PC-9 (cell line): Measurements from ENCODE around the gene PBX1. TPM values are rescaled to one million over a fixed set of nuclear protein-coding genes. Genes with fewer than 3 reads are reported as not detected.
A peak's percentile ranks its signal among the peaks of the same experiment; 100 is the strongest.

Experiments used
- BruUV-seq: library from RNA; stranded (reverse); fragments of 400-500 nt; replicated peaks from 2 replicates; lab custom pipeline; 2021; lab: Mats Ljungman, UMichigan
- CTCF ChIA-PET: fragments of 300-600 bp; sonication (Branson Sonifier 250); formaldehyde crosslinking; loops from one replicate; lab custom pipeline; 2022; ENCODE audit warnings: antibody characterized with exemption; lab: Charles Lee
- POLR2A ChIA-PET: fragments of 300-600 bp; sonication (Branson Sonifier 250); formaldehyde crosslinking; loops from one replicate; lab custom pipeline; 2022; ENCODE audit warnings: antibody characterized with exemption; ENCODE audit not compliant: unreplicated experiment; lab: Charles Lee
- DNase-seq, 2 experiments: peaks; one replicate each; pipeline versions ENCODE4 v3.0.0 to v3.0.0-alpha.2; 2015 to 2022; ENCODE audit warnings: mixed read lengths in 1 of 2
- H2AFZ ChIP-seq: fragments of 200-600 bp; sonication (generic); 2 replicates; pipeline ENCODE4 v1.8.1; 2017; ENCODE audit warnings: antibody characterized with exemption
- H3F3A ChIP-seq: fragments of 200-600 bp; sonication (generic); 2 replicates; pipeline ENCODE4 v1.8.1; 2017; ENCODE audit warnings: antibody characterized with exemption, mild to moderate bottlenecking, low read depth; ENCODE audit not compliant: insufficient read depth
- H3K27ac ChIP-seq: fragments of 200-600 bp; sonication (generic); 2 replicates; pipeline ENCODE4 v1.6.1; 2016; ENCODE audit warnings: mixed run types
- H3K27me3 ChIP-seq: fragments of 200-600 bp; sonication (generic); 2 replicates; pipeline ENCODE4 v1.6.1; 2016; ENCODE audit warnings: low read depth, mixed run types; ENCODE audit not compliant: insufficient read depth
- H3K36me3 ChIP-seq: fragments of 200-600 bp; sonication (generic); 2 replicates; pipeline ENCODE4 v1.6.1; 2016; ENCODE audit warnings: low read depth, mixed run types
- H3K4me1 ChIP-seq: fragments of 200-600 bp; sonication (generic); replicated peaks from 2 replicates; pipeline ENCODE4 v1.6.1; 2016; ENCODE audit warnings: mixed run types; ENCODE audit not compliant: insufficient read depth
- H3K4me2 ChIP-seq: fragments of 200-600 bp; sonication (generic); 2 replicates; pipeline ENCODE4 v1.6.1; 2017; ENCODE audit warnings: mixed run types
- H3K4me3 ChIP-seq: fragments of 200-600 bp; sonication (generic); 2 replicates; pipeline ENCODE4 v1.6.1; 2016; ENCODE audit warnings: mixed run types
- H3K79me2 ChIP-seq: fragments of 200-600 bp; sonication (generic); 2 replicates; pipeline ENCODE4 v1.6.1; 2017; ENCODE audit warnings: low read depth, mixed run types
- H3K9me2 ChIP-seq: fragments of 200-600 bp; sonication (generic); 2 replicates; pipeline ENCODE4 v1.8.1; 2017; ENCODE audit warnings: mild to moderate bottlenecking; ENCODE audit not compliant: insufficient read depth
- H3K9me3 ChIP-seq: fragments of 200-600 bp; sonication (generic); 2 replicates; pipeline ENCODE4 v1.8.1; 2016; ENCODE audit warnings: low read depth; ENCODE audit not compliant: insufficient read depth
- H4K20me1 ChIP-seq: fragments of 200-600 bp; sonication (generic); 2 replicates; pipeline ENCODE4 v1.8.1; 2017; ENCODE audit not compliant: insufficient read depth
- EZH2 ChIP-seq: fragments of 200-600 bp; sonication (generic); IDR thresholded peaks from 2 replicates; pipeline ENCODE4 v1.8.0; 2017; ENCODE audit warnings: antibody characterized with exemption, low read depth
- intact Hi-C: fragments of 100-400 bp; cut with micrococcal nuclease; formaldehyde crosslinking; loops from one replicate; pipeline ENCODE4 v1.10.0; 2022; ENCODE audit not compliant: unreplicated experiment
- total RNA-seq: library from RNA; stranded (reverse); gene quantifications from 2 replicates; pipeline ENCODE4 v1.2.3, GENCODE V29; 2021
- TF ChIP-seq, protein P1 (sequence below): fragments of 200-600 bp; sonication (generic); conservative IDR thresholded peaks from 2 replicates; pipeline ENCODE4 v1.6.1; 2017; ENCODE audit warnings: mixed run types, antibody characterized with exemption, mild to moderate bottlenecking, moderate library complexity

PBX1 gene
- total RNA-seq, 1 experiment from 2014 or later, result 57.7 TPM

DNA sequence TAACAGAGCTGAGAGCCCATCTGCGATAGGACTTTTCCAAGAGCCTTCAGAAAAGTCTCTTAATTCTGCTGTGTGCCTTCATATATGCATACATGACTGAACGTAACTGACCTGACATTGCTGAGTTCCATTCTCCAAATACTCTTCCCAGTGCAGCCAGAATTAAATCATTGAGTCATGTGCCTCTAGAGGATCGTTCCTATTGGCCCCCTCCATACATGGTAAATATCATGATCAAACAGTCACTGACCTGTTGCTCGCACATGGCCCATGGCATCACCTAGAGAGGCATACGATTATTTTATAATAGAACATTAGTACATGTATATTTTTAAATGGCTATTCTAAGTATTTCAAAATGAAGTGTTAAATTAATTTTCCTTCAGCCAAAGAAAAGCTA, 186.8 kb downstream of the PBX1 start:
- CTCF ChIA-PET, result no interaction called here
- H3K4me2 ChIP-seq, result no peak overlapping the region
- H3K79me2 ChIP-seq, result 0 out of 2 replicates have a peak, but pooled peaks cover 3% of the 10 kb centered on the region
- peaks cover 50% of the 10 kb centered on the region for H3K4me1 ChIP-seq
- intact Hi-C loops, result loop anchor here (5.0 kb wide), 3 partner anchors 42 to 113 kb away; no protein-coding TSS in a partner anchor
- no TSS peak for BruUV-seq
- POLR2A ChIA-PET, result no interaction called here
- DNase-seq, result no peak
- H3K9me2 ChIP-seq, result no peaks in the 10 kb centered on the region
- TF ChIP-seq, protein P1, sequence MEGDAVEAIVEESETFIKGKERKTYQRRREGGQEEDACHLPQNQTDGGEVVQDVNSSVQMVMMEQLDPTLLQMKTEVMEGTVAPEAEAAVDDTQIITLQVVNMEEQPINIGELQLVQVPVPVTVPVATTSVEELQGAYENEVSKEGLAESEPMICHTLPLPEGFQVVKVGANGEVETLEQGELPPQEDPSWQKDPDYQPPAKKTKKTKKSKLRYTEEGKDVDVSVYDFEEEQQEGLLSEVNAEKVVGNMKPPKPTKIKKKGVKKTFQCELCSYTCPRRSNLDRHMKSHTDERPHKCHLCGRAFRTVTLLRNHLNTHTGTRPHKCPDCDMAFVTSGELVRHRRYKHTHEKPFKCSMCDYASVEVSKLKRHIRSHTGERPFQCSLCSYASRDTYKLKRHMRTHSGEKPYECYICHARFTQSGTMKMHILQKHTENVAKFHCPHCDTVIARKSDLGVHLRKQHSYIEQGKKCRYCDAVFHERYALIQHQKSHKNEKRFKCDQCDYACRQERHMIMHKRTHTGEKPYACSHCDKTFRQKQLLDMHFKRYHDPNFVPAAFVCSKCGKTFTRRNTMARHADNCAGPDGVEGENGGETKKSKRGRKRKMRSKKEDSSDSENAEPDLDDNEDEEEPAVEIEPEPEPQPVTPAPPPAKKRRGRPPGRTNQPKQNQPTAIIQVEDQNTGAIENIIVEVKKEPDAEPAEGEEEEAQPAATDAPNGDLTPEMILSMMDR, result no peak
- TF ChIP-seq EZH2, result no peak
- H3K9me3 ChIP-seq, result no peaks in the 10 kb centered on the region
- H3F3A ChIP-seq, result peaks cover 37% of the 10 kb centered on the region
- H4K20me1 ChIP-seq, result no peaks in the 10 kb centered on the region
- no peaks in the 10 kb centered on the region for H3K36me3 ChIP-seq
- H3K27ac ChIP-seq, result no peak overlapping the region
- no peak overlapping the region for H3K4me3 ChIP-seq
- no peak overlapping the region for H2AFZ ChIP-seq
- H3K27me3 ChIP-seq, result no peaks in the 10 kb centered on the region

DNA sequence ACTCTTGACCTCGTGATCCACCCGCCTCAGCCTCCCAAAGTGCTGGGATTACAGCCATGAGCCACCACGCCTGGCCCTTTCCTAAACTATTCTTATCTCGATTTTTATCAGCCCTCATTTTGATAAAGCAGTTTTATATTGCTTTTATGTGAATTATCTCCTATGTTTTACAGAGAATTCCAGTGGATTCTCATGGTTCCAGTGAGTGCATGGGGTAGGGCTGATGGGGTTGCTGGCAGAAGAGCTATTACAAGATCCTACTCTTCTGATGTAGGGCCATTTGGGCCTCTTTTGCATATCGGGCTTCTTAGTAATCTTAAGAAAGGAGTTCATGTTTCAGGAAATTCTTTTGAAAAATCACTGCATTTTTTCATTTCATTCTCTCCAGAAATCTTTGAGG, 187.6 kb downstream of the PBX1 start:
- Histone ChIP-seq H3K27me3 (no peaks in the 10 kb centered on the region), H3K36me3 (no peaks in the 10 kb centered on the region), H3K9me2 (no peaks in the 10 kb centered on the region), H2AFZ (no peak overlapping the region), H3K27ac (peak overlapping the region; percentile 92), H4K20me1 (no peaks in the 10 kb centered on the region), H3K4me3 (no peak overlapping the region), H3F3A (peaks cover 37% of the 10 kb centered on the region), H3K9me3 (no peaks in the 10 kb centered on the region), H3K4me2 (no peak overlapping the region), H3K4me1 (peaks cover 59% of the 10 kb centered on the region), H3K79me2 (no peaks in the 10 kb centered on the region)
- ChIA-PET POLR2A (interaction anchor here (0.6 kb wide), 1 partner anchor 122 kb away, joined by 6 read pairs; no protein-coding TSS in a partner anchor), CTCF (no interaction called here)
- no TSS peak for BruUV-seq
- DNase-seq, result no peak
- intact Hi-C loops, result loop anchor here (5.0 kb wide), 3 partner anchors 41 to 114 kb away; no protein-coding TSS in a partner anchor
- TF ChIP-seq EZH2, result no peak
- TF ChIP-seq, protein P1, result no peak

DNA sequence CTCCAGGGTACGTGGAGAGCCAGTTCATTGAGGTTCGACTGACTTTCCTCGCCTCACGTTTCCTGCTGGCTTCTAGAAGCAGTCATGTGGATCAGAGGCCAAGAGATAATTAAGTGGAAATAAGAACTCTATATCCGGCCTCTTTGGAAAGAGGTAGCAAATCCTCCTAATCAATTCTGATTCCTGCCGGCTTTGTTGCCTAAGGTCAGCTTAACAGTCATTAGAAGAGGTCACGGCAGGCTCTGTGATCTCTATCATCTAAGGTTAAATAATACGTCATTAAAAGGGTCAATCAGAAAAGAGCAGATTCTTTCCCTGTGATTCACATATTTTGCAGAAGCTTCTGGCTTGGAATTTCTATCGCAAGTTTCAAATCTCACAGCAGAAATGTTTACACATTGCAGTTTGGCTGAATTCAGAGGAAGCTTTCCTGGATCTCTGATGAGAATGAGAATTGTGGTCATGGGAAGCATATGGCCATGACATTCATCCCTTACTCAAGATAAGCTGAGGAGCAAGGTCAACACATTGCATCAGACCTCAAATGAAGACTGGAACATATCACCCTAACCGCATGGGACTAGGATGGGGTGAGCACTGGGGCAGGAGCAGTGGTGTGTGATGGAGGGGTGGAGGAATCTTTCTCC, 189.4 kb downstream of the PBX1 start:
- peaks cover 69% of the 10 kb centered on the region for H3K4me1 ChIP-seq
- H3K4me3 ChIP-seq, result peak overlapping the region; percentile 9; the same call in 1 of the 2 replicates
- H4K20me1 ChIP-seq, result no peaks in the 10 kb centered on the region
- peak overlapping the region; percentile 63 for H3K4me2 ChIP-seq
- BruUV-seq, result no TSS peak
- CTCF ChIA-PET, result interaction anchor here (0.9 kb wide), 1 partner anchor 88 kb away, joined by 3 read pairs; no protein-coding TSS in a partner anchor
- POLR2A ChIA-PET, result interaction anchor here (0.5 to 0.8 kb wide), 3 partner anchors 23 to 189 kb away, joined by 3 to 15 read pairs (median 3); partner anchors contain the start of gene PBX1
- H3K9me3 ChIP-seq, result no peaks in the 10 kb centered on the region
- TF ChIP-seq, protein P1, result no peak
- TF ChIP-seq EZH2, result no peak
- H3K36me3 ChIP-seq, result no peaks in the 10 kb centered on the region
- H2AFZ ChIP-seq, result no peak overlapping the region
- intact Hi-C loops, result loop anchor here (1.0 to 5.0 kb wide), 7 partner anchors 17 to 116 kb away; no protein-coding TSS in a partner anchor
- no peaks in the 10 kb centered on the region for H3K27me3 ChIP-seq
- DNase-seq, result peak; percentile 46 to 97
- H3F3A ChIP-seq, result peaks cover 37% of the 10 kb centered on the region
- H3K9me2 ChIP-seq, result no peaks in the 10 kb centered on the region
- peak overlapping the region; percentile 92 for H3K27ac ChIP-seq
- H3K79me2 ChIP-seq, result peaks cover 12% of the 10 kb centered on the region; the same call in 1 of the 2 replicates
